Duodenal mucosa (tissue), 2 donors: ENCODE results near the gene MESP2.

Source experiments
- H3K27ac ChIP-seq: one replicate; pipeline ENCODE4 v1.7.0; 2013; ENCODE audit warnings: low read depth, low read length
- H3K27me3 ChIP-seq, 2 donors: one replicate each; pipeline ENCODE4 v1.7.0; 2013; ENCODE audit warnings: low read length in 2 of 2, control low read depth in 1 of 2; ENCODE audit not compliant: insufficient read depth in 2 of 2, control insufficient read depth in 1 of 2
- H3K36me3 ChIP-seq, 2 donors: one replicate each; pipeline ENCODE4 v1.7.0; 2013; ENCODE audit warnings: low read length in 2 of 2, control low read depth in 1 of 2; ENCODE audit not compliant: insufficient read depth in 2 of 2, control insufficient read depth in 1 of 2
- H3K4me1 ChIP-seq, 2 donors: one replicate each; pipeline ENCODE4 v1.7.0; 2013; ENCODE audit warnings: low read length in 2 of 2, control low read depth in 1 of 2; ENCODE audit not compliant: insufficient read depth in 2 of 2, control insufficient read depth in 1 of 2
- H3K4me3 ChIP-seq, 2 donors: one replicate each; pipeline ENCODE4 v1.7.0; 2013; ENCODE audit warnings: low read length in 2 of 2, low read depth in 1 of 2
- H3K9ac ChIP-seq, 2 donors: one replicate each; pipeline ENCODE4 v1.7.0; 2013; ENCODE audit warnings: low read length in 2 of 2, low read depth in 1 of 2
- H3K9me3 ChIP-seq, 2 donors: one replicate each; pipeline ENCODE4 v1.7.0; 2013; ENCODE audit warnings: low read length in 2 of 2, control low read depth in 1 of 2; ENCODE audit not compliant: control insufficient read depth in 1 of 2

Gene MESP2

DNA sequence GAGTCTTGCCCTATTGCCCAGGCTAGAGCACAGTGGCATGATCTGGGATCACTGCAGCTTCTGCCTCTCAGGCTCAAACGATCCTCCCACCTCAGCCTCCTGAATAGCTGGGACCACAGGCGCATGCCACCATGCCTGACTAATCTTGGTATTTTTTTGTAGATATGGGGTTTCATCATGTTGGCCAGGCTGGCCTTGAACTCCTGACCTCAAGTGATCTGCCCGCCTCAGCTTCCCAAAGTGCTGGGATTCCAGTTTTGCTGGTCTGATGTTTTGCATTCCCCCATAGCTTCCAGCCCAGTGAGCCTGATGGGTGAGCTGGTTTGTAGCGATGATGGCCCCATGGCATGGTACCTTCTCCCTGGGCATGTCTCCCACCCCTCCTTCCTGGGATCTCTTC is 20.4 kb upstream of the MESP2 start:
- Histone ChIP-seq H3K27ac (no peak overlapping the region), H3K9ac (no peak overlapping the region)

DNA sequence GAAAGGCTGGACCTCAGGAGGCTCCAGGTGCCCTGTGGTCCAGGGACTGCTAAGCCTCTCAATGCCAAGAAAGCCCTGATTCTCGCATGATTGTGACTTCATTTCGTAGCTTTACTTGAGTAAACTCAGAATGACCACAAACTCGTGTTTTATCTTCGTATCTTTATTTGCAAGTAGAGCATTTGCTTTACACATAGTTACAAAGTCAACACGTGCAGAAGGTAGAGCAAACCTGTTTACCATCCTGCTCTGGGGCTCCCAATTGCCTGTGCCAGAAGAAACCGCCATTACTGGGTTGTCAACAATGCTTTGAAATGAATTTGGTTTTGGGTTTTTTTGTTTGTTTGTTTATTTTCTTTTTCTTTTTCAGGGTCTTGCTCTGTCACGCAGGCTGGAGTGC is 19.2 kb upstream of the MESP2 start:
- Histone ChIP-seq H3K4me3 (no peak overlapping the region), H3K4me1 (peaks cover 15 to 17% of the 10 kb centered on the region in 2 donors), H3K36me3 (no peaks in the 10 kb centered on the region), H3K27me3 (no peaks in the 10 kb centered on the region), H3K9ac (no peak overlapping the region), H3K9me3 (no peaks in the 10 kb centered on the region), H3K27ac (no peak overlapping the region)

More for the DNA sequence above, 20.4 kb upstream of the MESP2 start:
- H3K4me3 ChIP-seq: no peak overlapping the region
- no peaks in the 10 kb centered on the region for H3K9me3 ChIP-seq
- H3K27me3 ChIP-seq: no peaks in the 10 kb centered on the region
- no peaks in the 10 kb centered on the region for H3K36me3 ChIP-seq
- peaks cover 6 to 12% of the 10 kb centered on the region in 2 donors for H3K4me1 ChIP-seq

DNA sequence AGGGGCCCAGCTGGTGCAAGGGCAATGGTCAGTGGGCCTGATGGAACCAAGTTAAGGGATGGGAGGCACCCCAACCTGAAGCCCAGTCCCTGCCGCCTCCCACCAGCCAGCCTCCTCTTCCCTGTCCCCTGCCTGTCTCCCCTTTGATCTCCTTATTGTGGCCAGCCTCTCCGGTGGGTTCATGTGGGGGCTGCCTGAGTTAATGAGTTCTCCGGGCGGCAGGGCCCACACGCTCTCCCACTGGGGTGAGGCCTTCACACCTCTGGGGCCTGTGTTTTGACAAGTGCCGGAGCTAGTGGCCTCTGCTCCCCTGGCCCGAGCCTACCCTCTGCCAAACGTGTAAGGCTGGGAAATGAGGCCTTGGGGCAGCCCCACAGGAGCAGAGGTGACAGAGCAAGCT is 17.8 kb upstream of the MESP2 start:
- no peaks in the 10 kb centered on the region for H3K36me3 ChIP-seq
- H3K27ac ChIP-seq: no peak overlapping the region
- peaks cover 21 to 22% of the 10 kb centered on the region in 2 donors for H3K4me1 ChIP-seq
- no peaks in the 10 kb centered on the region for H3K9me3 ChIP-seq
- H3K27me3 ChIP-seq: no peaks in the 10 kb centered on the region
- no peak overlapping the region for H3K9ac ChIP-seq
- no peak overlapping the region for H3K4me3 ChIP-seq

DNA sequence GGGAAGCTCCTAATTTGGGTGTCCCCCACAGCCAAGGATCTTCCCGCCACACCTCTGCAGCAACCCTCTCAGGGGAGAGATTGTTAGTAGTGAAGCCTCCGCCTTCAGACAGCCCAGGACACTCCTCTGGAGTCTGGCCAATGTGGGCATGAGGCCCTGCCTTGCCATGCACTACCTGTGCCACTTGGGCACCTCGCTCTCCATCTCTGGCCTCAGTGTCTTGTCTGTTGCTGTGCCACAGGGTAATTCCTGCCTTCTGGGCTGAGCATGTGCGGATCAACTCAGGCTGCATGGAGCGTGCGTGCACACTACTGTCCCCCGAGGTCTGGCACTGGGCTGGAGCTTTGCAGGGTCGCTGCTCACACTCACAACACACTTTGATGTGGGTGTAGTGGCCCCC is 17.2 kb upstream of the MESP2 start:
- H3K9ac ChIP-seq: no peak overlapping the region
- H3K4me1 ChIP-seq: peaks cover 21 to 22% of the 10 kb centered on the region in 2 donors
- no peak overlapping the region for H3K4me3 ChIP-seq
- H3K27ac ChIP-seq: no peak overlapping the region
- no peaks in the 10 kb centered on the region for H3K9me3 ChIP-seq
- no peaks in the 10 kb centered on the region for H3K27me3 ChIP-seq
- no peaks in the 10 kb centered on the region for H3K36me3 ChIP-seq

DNA sequence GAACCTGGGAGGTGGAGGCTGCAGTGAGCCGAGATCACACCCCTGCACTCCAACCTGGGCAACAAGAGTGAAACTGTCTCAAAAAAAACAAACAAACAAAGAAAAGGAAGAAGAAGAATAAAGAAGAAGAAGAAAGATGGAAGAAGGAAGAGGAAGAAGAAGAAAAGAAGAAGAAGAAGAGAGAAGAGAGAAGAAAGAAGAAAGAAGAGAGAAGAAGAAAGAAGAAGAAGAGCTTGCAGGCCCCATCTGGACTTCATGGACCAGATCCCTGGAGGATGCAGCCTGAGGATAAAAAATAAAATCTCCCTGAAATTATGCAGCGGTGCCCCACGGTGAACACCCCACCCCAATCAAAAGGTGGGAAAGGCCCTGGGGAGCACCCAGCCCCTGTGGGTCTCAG is 16.3 kb upstream of the MESP2 start:
- Histone ChIP-seq H3K4me1 (peaks cover 21 to 22% of the 10 kb centered on the region in 2 donors), H3K36me3 (no peaks in the 10 kb centered on the region), H3K27me3 (no peaks in the 10 kb centered on the region), H3K9ac (no peak overlapping the region), H3K27ac (no peak overlapping the region), H3K9me3 (no peaks in the 10 kb centered on the region), H3K4me3 (no peak overlapping the region)

DNA sequence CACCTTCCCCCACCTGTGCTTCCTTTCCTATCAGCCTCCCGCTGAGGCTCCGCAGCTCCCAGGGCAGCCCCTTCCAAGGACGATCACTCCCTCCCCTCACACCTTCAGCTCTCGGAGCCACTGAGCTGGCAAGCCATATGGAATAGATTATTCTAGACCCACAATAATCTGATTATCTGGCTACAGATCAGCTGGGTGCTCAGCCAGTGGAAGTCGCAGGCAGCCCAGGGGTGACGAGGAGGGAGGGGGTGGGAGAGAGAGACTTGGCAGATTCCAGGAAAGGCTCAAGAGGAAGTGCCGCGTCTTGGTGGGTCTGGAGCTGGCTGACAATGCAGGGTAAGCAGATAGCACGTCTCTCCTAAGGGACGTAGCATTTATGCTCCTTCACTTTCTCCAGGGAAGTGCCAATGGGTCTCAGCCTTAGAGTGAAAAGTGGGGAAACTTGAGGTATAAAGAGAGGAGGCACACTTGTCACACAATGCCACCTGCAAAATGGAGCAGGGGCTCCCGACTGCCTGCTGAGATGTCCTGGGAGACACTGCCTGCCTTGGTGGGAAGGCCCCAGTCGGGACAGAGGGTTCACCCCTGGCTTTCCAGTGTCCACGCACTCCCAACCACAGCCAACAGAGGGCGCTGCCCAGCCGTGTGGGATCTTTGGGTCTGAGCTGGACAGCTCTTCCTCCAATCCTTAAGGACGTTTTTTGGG is 15.7 kb upstream of the MESP2 start:
- H3K9me3 ChIP-seq: no peaks in the 10 kb centered on the region
- H3K27ac ChIP-seq: no peak overlapping the region
- peak overlapping the region in 1 of 2 donors; percentile 26 for H3K9ac ChIP-seq
- H3K27me3 ChIP-seq: no peaks in the 10 kb centered on the region
- H3K36me3 ChIP-seq: no peaks in the 10 kb centered on the region
- no peak overlapping the region for H3K4me3 ChIP-seq
- peaks cover 21 to 22% of the 10 kb centered on the region in 2 donors for H3K4me1 ChIP-seq

GRCh38 chr15:89761009-89761831 is 14.9 kb upstream of the MESP2 start:
- H3K27me3 ChIP-seq: no peaks in the 10 kb centered on the region
- H3K4me3 ChIP-seq: no peak overlapping the region
- no peaks in the 10 kb centered on the region for H3K36me3 ChIP-seq
- H3K9me3 ChIP-seq: no peaks in the 10 kb centered on the region
- H3K27ac ChIP-seq: no peak overlapping the region
- peaks cover 21 to 22% of the 10 kb centered on the region in 2 donors for H3K4me1 ChIP-seq
- H3K9ac ChIP-seq: peak overlapping the region in 1 of 2 donors; percentile 26

DNA sequence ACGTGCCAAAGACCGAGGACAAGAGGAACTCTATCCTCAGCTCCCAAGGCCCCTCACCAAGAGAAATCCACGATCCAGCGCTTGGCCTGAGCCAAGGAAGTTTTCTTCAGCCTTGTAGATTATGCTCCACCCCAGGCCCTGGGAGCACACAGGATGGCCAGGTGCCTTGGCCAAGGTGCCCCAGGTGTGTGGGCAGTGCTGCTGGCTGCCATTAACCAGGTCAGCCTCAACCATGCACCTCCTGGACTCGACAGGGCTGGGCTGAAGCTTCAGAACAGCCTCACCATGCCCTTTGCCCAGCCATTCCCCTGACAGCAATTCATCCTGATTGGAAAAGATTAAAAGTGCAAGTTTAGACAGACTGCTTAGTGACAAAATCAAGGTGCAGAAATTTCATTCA is 14.2 kb upstream of the MESP2 start:
- peak overlapping the region; percentile 2 for H3K27ac ChIP-seq
- H3K4me3 ChIP-seq: no peak overlapping the region
- H3K4me1 ChIP-seq: peaks cover 21 to 22% of the 10 kb centered on the region in 2 donors
- H3K9ac ChIP-seq: peak overlapping the region in 1 of 2 donors; percentile 43
- H3K9me3 ChIP-seq: no peaks in the 10 kb centered on the region
- no peaks in the 10 kb centered on the region for H3K36me3 ChIP-seq
- H3K27me3 ChIP-seq: no peaks in the 10 kb centered on the region

GRCh38 chr15:89765694-89766093 is 10.4 kb upstream of the MESP2 start:
- Histone ChIP-seq H3K9ac (no peak overlapping the region), H3K4me1 (peaks cover 26 to 31% of the 10 kb centered on the region in 2 donors)

More at GRCh38 chr15:89765694-89766093, 10.4 kb upstream of the MESP2 start:
- Histone ChIP-seq H3K9me3 (no peaks in the 10 kb centered on the region), H3K4me3 (no peak overlapping the region), H3K36me3 (no peaks in the 10 kb centered on the region), H3K27me3 (no peaks in the 10 kb centered on the region), H3K27ac (no peak overlapping the region)
